ENCODE data around the gene ASCC2.
A peak's percentile ranks its signal among the peaks of the same experiment; 100 is the strongest.

ASCC2 gene

GRCh38 chr22:29815580-29815979, 22.5 kb downstream of the ASCC2 start:
- DNase-seq: no peak

GRCh38 chr22:29814003-29814402, 24.1 kb downstream of the ASCC2 start:
- DNase-seq: no peak

GRCh38 chr22:29813563-29813962, 24.5 kb downstream of the ASCC2 start:
- no peak for DNase-seq

- no peak for DNase-seq
Observed at GRCh38 chr22:29813126-29813525, 24.9 kb downstream of the ASCC2 start.

GRCh38 chr22:29811377-29811776, 26.7 kb downstream of the ASCC2 start:
- no peak for DNase-seq

GRCh38 chr22:29810216-29810615, 27.9 kb downstream of the ASCC2 start:
- no peak for DNase-seq

GRCh38 chr22:29806196-29806595, 31.9 kb downstream of the ASCC2 start:
- no peak for DNase-seq

GRCh38 chr22:29804985-29805384, 33.1 kb downstream of the ASCC2 start:
- DNase-seq: no peak

GRCh38 chr22:29803190-29803589, 34.9 kb downstream of the ASCC2 start:
- no peak for DNase-seq

- no peak for DNase-seq
Observed at GRCh38 chr22:29801796-29802195, 36.3 kb downstream of the ASCC2 start.

GRCh38 chr22:29801153-29801552, 36.9 kb downstream of the ASCC2 start:
- no peak for DNase-seq

- DNase-seq: peak; percentile 38 to 73
Observed at GRCh38 chr22:29799217-29799680, 38.8 kb downstream of the ASCC2 start.

- DNase-seq: no peak
Observed at GRCh38 chr22:29798801-29799200, 39.3 kb downstream of the ASCC2 start.

GRCh38 chr22:29798318-29798717, 39.8 kb downstream of the ASCC2 start:
- no peak for DNase-seq

GRCh38 chr22:29797351-29797750, 40.7 kb downstream of the ASCC2 start:
- DNase-seq: no peak

GRCh38 chr22:29795663-29796062, 42.4 kb downstream of the ASCC2 start:
- no peak for DNase-seq

GRCh38 chr22:29793396-29793795, 44.7 kb downstream of the ASCC2 start:
- no peak for DNase-seq

- no peak for DNase-seq
Observed at GRCh38 chr22:29790061-29790460, 48.0 kb downstream of the ASCC2 start.

GRCh38 chr22:29788339-29789279, 49.5 kb downstream of the ASCC2 start:
- no peak for DNase-seq

GRCh38 chr22:29787371-29787980, 50.6 kb downstream of the ASCC2 start:
- no peak for DNase-seq

- DNase-seq: no peak
Observed at GRCh38 chr22:29786031-29786430, 52.0 kb downstream of the ASCC2 start.

GRCh38 chr22:29784451-29785361, 53.4 kb downstream of the ASCC2 start:
- no peak for DNase-seq
